GM21529 (cell line): ENCODE measurements around the gene DCTN3.

ENCODE experiments used
- ATAC-seq: cut with Tn5 transposase; IDR thresholded peaks from one replicate; pipeline ENCODE4 v1.9.1; 2021; ENCODE audit not compliant: unreplicated experiment

DCTN3 gene

GRCh38 chr9:34575241-34575640 lies 45.1 kb downstream of the DCTN3 start:
- ATAC-seq = no peak

- no peak for ATAC-seq
Measured at GRCh38 chr9:34574571-34574970, 45.7 kb downstream of the DCTN3 start.

GRCh38 chr9:34573599-34574325 lies 46.5 kb downstream of the DCTN3 start:
- ATAC-seq = no peak

GRCh38 chr9:34572628-34573027 lies 47.7 kb downstream of the DCTN3 start:
- ATAC-seq = no peak

GRCh38 chr9:34572092-34572491 lies 48.2 kb downstream of the DCTN3 start:
- no peak for ATAC-seq

GRCh38 chr9:34571481-34571810 lies 48.8 kb downstream of the DCTN3 start:
- no peak for ATAC-seq

GRCh38 chr9:34570809-34571480 lies 49.4 kb downstream of the DCTN3 start:
- ATAC-seq = no peak

GRCh38 chr9:34570376-34570775 lies 49.9 kb downstream of the DCTN3 start:
- ATAC-seq = no peak

GRCh38 chr9:34568774-34569173 lies 51.5 kb downstream of the DCTN3 start:
- ATAC-seq = no peak

GRCh38 chr9:34568133-34568532 lies 52.2 kb downstream of the DCTN3 start:
- ATAC-seq = no peak

- ATAC-seq = no peak
Measured at GRCh38 chr9:34566972-34567371, 53.3 kb downstream of the DCTN3 start.

- no peak for ATAC-seq
Measured at GRCh38 chr9:34566322-34566721, 54.0 kb downstream of the DCTN3 start.

GRCh38 chr9:34565856-34566255 lies 54.4 kb downstream of the DCTN3 start:
- no peak for ATAC-seq

GRCh38 chr9:34564617-34565016 lies 55.7 kb downstream of the DCTN3 start:
- no peak for ATAC-seq
